Natural killer cell (primary cell): ENCODE measurements around the gene AUTS2. TPM values are rescaled to one million over a fixed set of nuclear protein-coding genes. Genes with fewer than 3 reads are reported as not detected.

Experiments
- ATAC-seq, 3 donors: fragments of 150-1000 bp in 2 of 3; fragments of 200-7000 bp in 1 of 3; cut with Tn5 transposase; 1 replicate in 1 of 3; 2 replicates in 2 of 3; pipeline ENCODE4 v1.10.0; 2021; ENCODE audit warnings: mild to moderate bottlenecking in 2 of 3, moderate library complexity in 2 of 3
- DNase-seq, 2 donors: peaks; one replicate each; pipeline versions ENCODE4 v3.0.0 to v3.0.0-alpha.2; 2013 to 2021; ENCODE audit warnings: mixed read lengths in 1 of 2
- H3K27ac ChIP-seq: one replicate; pipeline ENCODE4 v1.5.1; 2013; ENCODE audit warnings: mild to moderate bottlenecking, low read length
- H3K27me3 ChIP-seq: one replicate; pipeline ENCODE4 v1.6.1; 2013; ENCODE audit warnings: low read length; ENCODE audit not compliant: control insufficient read depth, insufficient read depth
- H3K36me3 ChIP-seq: one replicate; pipeline ENCODE4 v1.6.1; 2013; ENCODE audit warnings: low read length; ENCODE audit not compliant: control insufficient read depth, insufficient read depth
- H3K4me1 ChIP-seq: one replicate; pipeline ENCODE4 v1.6.1; 2013; ENCODE audit warnings: low read length; ENCODE audit not compliant: control insufficient read depth, insufficient read depth
- H3K4me3 ChIP-seq: one replicate; pipeline ENCODE4 v1.5.1; 2013; ENCODE audit warnings: low read length
- H3K9me3 ChIP-seq: one replicate; pipeline ENCODE4 v1.6.1; 2013; ENCODE audit warnings: low read length; ENCODE audit not compliant: control insufficient read depth, insufficient read depth
- H3K27ac Mint-ChIP-seq, 2 donors: one replicate each; pipeline ENCODE4 v1.8.0; 2022; ENCODE audit warnings: mild to moderate bottlenecking in 2 of 2, mixed read lengths in 2 of 2, moderate library complexity in 1 of 2
- H3K27me3 Mint-ChIP-seq, 2 donors: one replicate each; pipeline ENCODE4 v1.8.0; 2022; ENCODE audit warnings: low read depth in 2 of 2, mixed read lengths in 2 of 2
- H3K36me3 Mint-ChIP-seq: one replicate; pipeline ENCODE4 v1.8.0; 2022; ENCODE audit warnings: mixed read lengths
- H3K4me1 Mint-ChIP-seq, 2 donors: one replicate each; pipeline ENCODE4 v1.8.0; 2022; ENCODE audit warnings: mixed read lengths in 2 of 2
- H3K4me3 Mint-ChIP-seq: one replicate; pipeline ENCODE4 v1.8.0; 2022; ENCODE audit warnings: mild to moderate bottlenecking, moderate library complexity, mixed read lengths
- H3K9me3 Mint-ChIP-seq, 2 donors: one replicate each; pipeline ENCODE4 v1.8.0; 2022; ENCODE audit warnings: mixed read lengths in 2 of 2
- WGBS: methylation state at CpG from one replicate; pipeline ENCODE4 v1.1.7; 2013; ENCODE audit warnings: missing lambda C conversion rate; ENCODE audit not compliant: insufficient coverage; 5-methylcytosine and 5-hydroxymethylcytosine counted together
- intact Hi-C: fragments of 100-400 bp; cut with micrococcal nuclease; formaldehyde crosslinking; loops from one replicate; pipeline ENCODE4 v1.14.2; 2022
- total RNA-seq, 4 donors: library from RNA; stranded (reverse); fragments of 120-200 nt in 1 of 4; gene quantifications; one replicate each; pipeline versions ENCODE4 v1.2.3 to v1.2.4, GENCODE V29; 2013 to 2022
- TF ChIP-seq, protein P1 (sequence below): fragments of 200-600 bp; IDR thresholded peaks from one replicate; pipeline ENCODE4 v1.8.0; 2022; ENCODE audit warnings: antibody characterized with exemption

Gene AUTS2
- total RNA-seq, 3 donors from 2014 or later (not counting 1 experiment from before 2014, with no cell fraction given): 147 to 197 (median 155) TPM

DNA sequence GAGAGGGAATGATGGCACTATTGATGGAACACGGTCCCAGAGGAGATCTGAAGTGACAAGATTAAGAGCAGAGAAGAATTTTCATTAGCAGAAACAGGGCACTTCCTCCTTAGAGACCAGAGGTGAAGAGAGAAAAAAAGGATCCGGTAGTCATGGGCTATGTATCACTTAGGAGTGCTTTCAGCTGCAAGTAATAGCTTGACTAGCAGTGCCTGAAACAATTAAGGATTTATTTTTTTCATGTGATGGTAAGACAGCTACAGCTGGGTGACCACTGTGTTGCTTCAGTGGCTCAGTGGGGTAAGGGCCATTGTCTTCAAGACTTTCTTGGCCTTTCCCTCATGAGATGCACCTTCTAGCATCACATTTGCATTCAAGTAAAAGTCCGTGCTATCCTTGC is 1018.5 kb downstream of the AUTS2 start:
- Mint-ChIP-seq H3K27me3 (no peaks in the 10 kb centered on the region), H3K27ac (no peak overlapping the region), H3K4me1 (peaks cover 4 to 5% of the 10 kb centered on the region in 2 donors), H3K36me3 (no peaks in the 10 kb centered on the region), H3K4me3 (no peak overlapping the region), H3K9me3 (no peaks in the 10 kb centered on the region)
- Histone ChIP-seq H3K4me3 (no peak overlapping the region), H3K9me3 (no peaks in the 10 kb centered on the region), H3K27me3 (no peaks in the 10 kb centered on the region), H3K27ac (no peak overlapping the region), H3K4me1 (peaks cover 4% of the 10 kb centered on the region), H3K36me3 (no peaks in the 10 kb centered on the region)
- DNase-seq (no peak), ATAC-seq (no peak)
- 73% methylated on average over 3 of the region's 3 CpGs for WGBS
- TF ChIP-seq, protein P1, sequence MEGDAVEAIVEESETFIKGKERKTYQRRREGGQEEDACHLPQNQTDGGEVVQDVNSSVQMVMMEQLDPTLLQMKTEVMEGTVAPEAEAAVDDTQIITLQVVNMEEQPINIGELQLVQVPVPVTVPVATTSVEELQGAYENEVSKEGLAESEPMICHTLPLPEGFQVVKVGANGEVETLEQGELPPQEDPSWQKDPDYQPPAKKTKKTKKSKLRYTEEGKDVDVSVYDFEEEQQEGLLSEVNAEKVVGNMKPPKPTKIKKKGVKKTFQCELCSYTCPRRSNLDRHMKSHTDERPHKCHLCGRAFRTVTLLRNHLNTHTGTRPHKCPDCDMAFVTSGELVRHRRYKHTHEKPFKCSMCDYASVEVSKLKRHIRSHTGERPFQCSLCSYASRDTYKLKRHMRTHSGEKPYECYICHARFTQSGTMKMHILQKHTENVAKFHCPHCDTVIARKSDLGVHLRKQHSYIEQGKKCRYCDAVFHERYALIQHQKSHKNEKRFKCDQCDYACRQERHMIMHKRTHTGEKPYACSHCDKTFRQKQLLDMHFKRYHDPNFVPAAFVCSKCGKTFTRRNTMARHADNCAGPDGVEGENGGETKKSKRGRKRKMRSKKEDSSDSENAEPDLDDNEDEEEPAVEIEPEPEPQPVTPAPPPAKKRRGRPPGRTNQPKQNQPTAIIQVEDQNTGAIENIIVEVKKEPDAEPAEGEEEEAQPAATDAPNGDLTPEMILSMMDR: no peak
- intact Hi-C loops: no loop called here

DNA sequence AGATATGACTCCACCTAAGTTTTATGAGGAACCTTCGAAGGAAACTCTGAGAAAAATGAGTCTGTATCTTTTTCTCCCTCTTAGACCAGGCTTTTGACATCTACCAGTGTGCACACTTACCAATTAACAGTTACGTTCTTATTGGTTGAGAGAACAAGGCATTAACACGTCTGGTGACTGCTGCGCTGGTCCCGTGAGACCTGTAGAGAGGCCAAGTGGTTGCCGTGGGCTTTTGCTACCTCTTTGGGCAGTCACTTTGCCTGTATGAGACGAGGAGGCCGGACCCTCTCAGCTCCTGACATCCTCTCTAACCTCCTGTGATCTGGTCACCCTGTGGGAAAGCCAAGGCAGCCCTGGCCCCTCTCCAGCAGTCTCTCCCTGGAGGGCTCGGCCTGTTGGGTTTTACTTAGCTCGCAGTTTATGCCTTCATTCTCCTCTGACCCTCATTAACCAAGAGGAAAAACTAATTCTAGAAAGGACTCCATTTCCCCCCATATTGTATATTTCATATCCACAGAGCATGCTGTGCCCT is 1019.8 kb downstream of the AUTS2 start:
- intact Hi-C loops: no loop called here
- Mint-ChIP-seq H3K4me3 (no peak overlapping the region), H3K4me1 (peaks cover 3 to 4% of the 10 kb centered on the region in 2 donors), H3K27ac (no peak overlapping the region), H3K36me3 (no peaks in the 10 kb centered on the region), H3K9me3 (no peaks in the 10 kb centered on the region), H3K27me3 (no peaks in the 10 kb centered on the region)
- no peak for ATAC-seq
- Histone ChIP-seq H3K9me3 (no peaks in the 10 kb centered on the region), H3K27me3 (no peaks in the 10 kb centered on the region), H3K4me1 (peaks cover 4% of the 10 kb centered on the region), H3K36me3 (no peaks in the 10 kb centered on the region), H3K27ac (no peak overlapping the region), H3K4me3 (no peak overlapping the region)
- TF ChIP-seq, protein P1: no peak
- no peak for DNase-seq
- 85% methylated on average over 10 of the region's 10 CpGs for WGBS

DNA sequence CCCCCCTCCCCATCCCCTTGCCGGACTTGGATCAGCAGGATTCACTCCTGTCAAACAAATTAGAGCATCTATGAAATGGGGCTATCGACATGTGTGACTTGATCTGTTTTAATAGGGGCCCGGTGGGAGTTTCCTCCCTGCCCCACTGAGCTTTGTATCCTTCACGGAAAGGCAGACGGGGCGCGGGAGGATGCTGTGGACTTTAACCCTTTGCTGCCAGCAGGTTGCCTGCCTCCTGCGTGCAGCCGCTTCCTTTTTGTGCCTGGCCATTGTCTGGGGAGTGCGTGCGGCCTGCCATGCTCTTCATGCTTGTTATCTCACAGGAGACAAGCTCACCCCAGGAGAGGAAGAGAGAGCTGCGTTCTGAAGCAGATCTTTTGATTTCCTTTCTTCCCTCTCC is 1020.9 kb downstream of the AUTS2 start:
- no peaks in the 10 kb centered on the region for H3K36me3 ChIP-seq
- intact Hi-C loops: no loop called here
- Mint-ChIP-seq H3K4me1 (no peaks in the 10 kb centered on the region), H3K9me3 (no peaks in the 10 kb centered on the region), H3K27ac (no peak overlapping the region), H3K4me3 (no peak overlapping the region), H3K36me3 (no peaks in the 10 kb centered on the region), H3K27me3 (no peaks in the 10 kb centered on the region)
- H3K4me1 ChIP-seq: peaks cover 4% of the 10 kb centered on the region
- TF ChIP-seq, protein P1: no peak
- no peaks in the 10 kb centered on the region for H3K27me3 ChIP-seq
- ATAC-seq: no peak
- no peak for DNase-seq
- H3K9me3 ChIP-seq: no peaks in the 10 kb centered on the region
- H3K4me3 ChIP-seq: no peak overlapping the region
- H3K27ac ChIP-seq: no peak overlapping the region
- WGBS: 91% methylated on average over 11 of the region's 12 CpGs

DNA sequence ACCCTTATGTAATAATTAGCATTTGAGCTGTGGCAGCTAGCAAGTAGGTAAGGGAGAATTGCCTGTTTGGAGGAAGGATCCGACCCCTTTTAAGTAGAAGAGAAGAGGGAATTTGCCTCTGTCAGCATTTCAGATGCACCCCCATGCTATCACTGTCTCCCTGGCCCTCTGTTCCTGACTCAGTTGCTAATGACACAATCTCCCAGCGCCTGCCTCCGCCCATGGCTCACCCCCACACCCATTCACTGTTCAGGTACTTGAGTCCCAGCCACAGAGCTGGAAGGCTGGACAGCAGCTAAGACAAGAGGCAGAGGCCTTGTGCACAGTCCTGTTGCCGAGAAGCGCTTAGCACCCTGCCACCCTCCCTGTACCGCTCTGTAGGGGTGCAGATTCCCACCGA is 1021.4 kb downstream of the AUTS2 start:
- Mint-ChIP-seq H3K4me3 (no peak overlapping the region), H3K27ac (no peak overlapping the region), H3K36me3 (no peaks in the 10 kb centered on the region), H3K9me3 (no peaks in the 10 kb centered on the region), H3K27me3 (no peaks in the 10 kb centered on the region), H3K4me1 (no peaks in the 10 kb centered on the region)
- TF ChIP-seq, protein P1: no peak
- Histone ChIP-seq H3K27ac (no peak overlapping the region), H3K9me3 (no peaks in the 10 kb centered on the region), H3K27me3 (no peaks in the 10 kb centered on the region), H3K4me3 (no peak overlapping the region), H3K36me3 (no peaks in the 10 kb centered on the region), H3K4me1 (peaks cover under 1% of the 10 kb centered on the region)
- intact Hi-C loops: no loop called here
- ATAC-seq (no peak), DNase-seq (no peak)
- 95% methylated on average over 7 of the region's 7 CpGs for WGBS
